SH-SY5Y (cell line): ENCODE results near the gene CERS3.

ENCODE experiments used
- GATA2 ChIP-seq: IDR thresholded peaks from 2 replicates; pipeline ENCODE4 v1.6.1; 2011; ENCODE audit warnings: mild to moderate bottlenecking, low read depth, low read length
- GATA3 ChIP-seq: IDR thresholded peaks from 2 replicates; pipeline ENCODE4 v1.6.1; 2011; ENCODE audit warnings: low read depth, mild to moderate bottlenecking, low read length, moderate library complexity

DNA sequence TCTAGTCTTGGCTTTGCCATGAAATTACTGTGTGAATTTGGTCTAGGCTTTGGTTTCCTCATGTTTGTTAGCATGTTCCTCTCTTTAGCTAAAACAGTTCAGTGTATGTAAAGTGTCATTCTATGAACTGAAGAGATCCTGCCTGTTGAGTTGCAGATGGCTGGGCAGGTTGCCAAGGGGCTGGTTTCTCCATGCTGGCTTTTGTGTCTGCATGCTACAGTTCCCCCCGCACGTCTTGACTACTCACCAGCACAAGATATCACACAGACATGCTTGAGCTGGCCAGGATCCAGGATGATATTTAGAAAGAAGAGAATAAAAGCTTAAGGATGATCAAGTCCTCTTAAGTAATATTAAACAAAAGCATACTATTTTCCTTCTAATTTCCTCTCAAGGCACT is 90.2 kb downstream of the CERS3 start:
- TF ChIP-seq GATA2: no peak
- no peak for TF ChIP-seq GATA3
